ENCODE measurements around the gene MTCL1.

DNA sequence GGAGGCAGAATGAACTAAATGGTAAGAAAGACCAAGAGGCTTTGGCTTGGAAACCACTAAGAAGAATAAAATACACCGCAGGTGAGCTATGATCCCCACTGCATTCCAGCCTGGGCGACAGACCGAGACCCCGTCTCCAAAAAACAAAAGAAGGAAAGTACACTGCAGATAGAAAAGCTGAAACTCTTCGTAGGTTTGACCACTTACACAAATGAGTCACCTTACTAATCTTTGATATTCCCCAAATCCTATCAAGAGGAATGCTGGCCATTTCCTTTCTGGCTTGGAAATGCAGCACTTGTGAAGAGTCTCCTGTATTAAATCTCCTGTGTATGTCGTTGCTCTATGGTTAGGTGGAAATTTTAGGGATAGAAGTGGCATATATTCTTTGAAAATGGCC, 108.8 kb downstream of the MTCL1 start:
- TF ChIP-seq, protein P1, sequence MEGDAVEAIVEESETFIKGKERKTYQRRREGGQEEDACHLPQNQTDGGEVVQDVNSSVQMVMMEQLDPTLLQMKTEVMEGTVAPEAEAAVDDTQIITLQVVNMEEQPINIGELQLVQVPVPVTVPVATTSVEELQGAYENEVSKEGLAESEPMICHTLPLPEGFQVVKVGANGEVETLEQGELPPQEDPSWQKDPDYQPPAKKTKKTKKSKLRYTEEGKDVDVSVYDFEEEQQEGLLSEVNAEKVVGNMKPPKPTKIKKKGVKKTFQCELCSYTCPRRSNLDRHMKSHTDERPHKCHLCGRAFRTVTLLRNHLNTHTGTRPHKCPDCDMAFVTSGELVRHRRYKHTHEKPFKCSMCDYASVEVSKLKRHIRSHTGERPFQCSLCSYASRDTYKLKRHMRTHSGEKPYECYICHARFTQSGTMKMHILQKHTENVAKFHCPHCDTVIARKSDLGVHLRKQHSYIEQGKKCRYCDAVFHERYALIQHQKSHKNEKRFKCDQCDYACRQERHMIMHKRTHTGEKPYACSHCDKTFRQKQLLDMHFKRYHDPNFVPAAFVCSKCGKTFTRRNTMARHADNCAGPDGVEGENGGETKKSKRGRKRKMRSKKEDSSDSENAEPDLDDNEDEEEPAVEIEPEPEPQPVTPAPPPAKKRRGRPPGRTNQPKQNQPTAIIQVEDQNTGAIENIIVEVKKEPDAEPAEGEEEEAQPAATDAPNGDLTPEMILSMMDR (IDR thresholded peaks at IDR 0.05), result no peak
- TF ChIP-seq POLR2A (IDR thresholded peaks at IDR 0.05), result no peak
